ENCODE measurements around the gene KIAA0586.

DNA sequence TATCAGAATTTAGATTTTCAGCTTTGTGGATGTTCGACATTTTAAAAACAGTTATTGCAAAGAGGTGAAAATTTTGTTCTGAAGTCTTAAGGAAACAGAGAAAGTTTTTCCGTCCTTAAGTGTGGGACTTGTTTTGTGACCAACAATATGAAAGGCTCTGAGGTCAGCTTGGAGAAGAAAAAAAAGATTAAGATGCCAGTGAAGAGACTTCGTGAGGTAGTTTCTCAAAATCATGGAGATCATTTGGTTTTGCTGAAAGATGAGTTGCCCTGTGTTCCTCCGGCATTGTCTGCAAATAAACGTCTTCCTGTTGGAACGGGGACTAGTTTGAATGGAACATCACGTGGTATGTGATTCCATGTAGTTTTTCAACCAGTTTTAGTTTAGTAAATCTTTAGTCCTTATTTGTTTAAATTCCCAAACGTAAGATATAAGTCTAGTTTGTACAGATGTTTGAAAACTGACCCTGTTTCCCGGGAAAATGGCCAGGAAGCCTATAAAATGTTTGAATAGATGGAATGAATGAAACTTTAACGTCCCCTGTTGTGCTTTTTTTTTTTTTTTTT, 682 bp downstream of the KIAA0586 start:
- TF ChIP-seq KDM5A (IDR thresholded peaks at IDR 0.05) = no peak
- TF ChIP-seq POLR2A (IDR thresholded peaks at IDR 0.05; ENCODE audit: low read length) = no peak
- no peak for TF ChIP-seq KDM1A (IDR thresholded peaks at IDR 0.05; ENCODE audit: low read depth)
- no peak for TF ChIP-seq CTCF (IDR thresholded peaks at IDR 0.05)
- TF ChIP-seq JUN (IDR thresholded peaks at IDR 0.05) = no peak
- no peak for TF ChIP-seq MAX (IDR thresholded peaks at IDR 0.05)
- TF ChIP-seq RCOR1 (IDR thresholded peaks at IDR 0.05; ENCODE audit: low read depth, low read length) = no peak
- no peak for TF ChIP-seq BHLHE40 (IDR thresholded peaks at IDR 0.05; ENCODE audit: low read depth, low read length)
- TF ChIP-seq EP300 (IDR thresholded peaks at IDR 0.05) = no peak

Measured in A549 (cell line).